ENCODE results near the gene FBXL7. TPM values are rescaled to one million over a fixed set of nuclear protein-coding genes. Genes with fewer than 3 reads are reported as not detected.

FBXL7 gene
- total RNA-seq, 1 donor from 2014 or later, result 30.4 TPM

DNA sequence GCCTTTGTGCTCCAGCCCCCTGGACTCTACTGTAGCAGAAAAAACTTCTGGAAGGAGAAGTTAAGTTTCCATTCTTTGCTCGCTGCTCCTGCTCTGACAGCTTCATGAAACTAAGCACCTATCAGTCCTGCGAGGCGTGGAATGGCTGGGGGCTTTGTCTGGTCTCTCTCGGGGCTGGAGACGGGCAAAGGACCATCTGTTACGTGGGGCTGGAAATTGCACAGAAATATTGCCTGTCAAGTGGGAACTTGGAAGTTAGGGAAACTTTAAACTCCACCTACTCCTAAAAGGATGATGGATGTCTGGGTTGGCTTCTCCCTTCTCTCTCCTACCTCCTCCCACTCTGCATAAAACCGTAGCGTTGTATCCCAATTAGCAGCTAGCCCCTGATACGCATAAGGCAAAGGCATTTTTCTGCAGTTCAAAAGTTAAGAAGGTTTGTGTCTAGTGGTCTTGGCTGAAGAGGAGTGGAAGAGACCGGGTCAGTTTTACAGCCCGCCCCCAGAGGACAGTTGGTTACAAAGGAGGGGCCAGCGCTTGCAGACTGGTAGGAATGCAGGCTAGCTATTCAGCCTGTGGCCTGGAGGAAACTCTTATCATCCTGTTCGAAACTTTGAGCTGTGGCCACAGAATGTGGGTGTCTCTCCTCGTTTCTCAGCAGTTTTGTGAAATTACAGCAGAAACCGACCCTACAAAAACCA lies 1.3 kb downstream of the FBXL7 start:
- DNase-seq (ENCODE audit: low spot score in 2 of 2), result peak in 1 of 2 donors; percentile 80
- Histone ChIP-seq H3K9me3 (no peaks in the 10 kb centered on the region), H3K27me3 (no peaks in the 10 kb centered on the region), H3K4me1 (peaks cover 3 to 18% of the 10 kb centered on the region in 2 donors), H3K36me3 (no peaks in the 10 kb centered on the region), H3K27ac (peak overlapping the region; percentile 85 to 94), H3K4me3 (peak overlapping the region; percentile 77 to 90)
- intact Hi-C loops (cut with DNase I), result loop anchor here (2.0 to 10.0 kb wide), 4 partner anchors 118 to 836 kb away; partner anchors contain the start of gene OTULIN
- TF ChIP-seq, protein P1, sequence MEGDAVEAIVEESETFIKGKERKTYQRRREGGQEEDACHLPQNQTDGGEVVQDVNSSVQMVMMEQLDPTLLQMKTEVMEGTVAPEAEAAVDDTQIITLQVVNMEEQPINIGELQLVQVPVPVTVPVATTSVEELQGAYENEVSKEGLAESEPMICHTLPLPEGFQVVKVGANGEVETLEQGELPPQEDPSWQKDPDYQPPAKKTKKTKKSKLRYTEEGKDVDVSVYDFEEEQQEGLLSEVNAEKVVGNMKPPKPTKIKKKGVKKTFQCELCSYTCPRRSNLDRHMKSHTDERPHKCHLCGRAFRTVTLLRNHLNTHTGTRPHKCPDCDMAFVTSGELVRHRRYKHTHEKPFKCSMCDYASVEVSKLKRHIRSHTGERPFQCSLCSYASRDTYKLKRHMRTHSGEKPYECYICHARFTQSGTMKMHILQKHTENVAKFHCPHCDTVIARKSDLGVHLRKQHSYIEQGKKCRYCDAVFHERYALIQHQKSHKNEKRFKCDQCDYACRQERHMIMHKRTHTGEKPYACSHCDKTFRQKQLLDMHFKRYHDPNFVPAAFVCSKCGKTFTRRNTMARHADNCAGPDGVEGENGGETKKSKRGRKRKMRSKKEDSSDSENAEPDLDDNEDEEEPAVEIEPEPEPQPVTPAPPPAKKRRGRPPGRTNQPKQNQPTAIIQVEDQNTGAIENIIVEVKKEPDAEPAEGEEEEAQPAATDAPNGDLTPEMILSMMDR (IDR thresholded peaks at IDR 0.05), result peak in 1 of 3 experiments; percentile 10

- Histone ChIP-seq H3K4me1 (peaks cover 3 to 18% of the 10 kb centered on the region in 2 donors), H3K36me3 (no peaks in the 10 kb centered on the region), H3K27ac (peak overlapping the region; percentile 85 to 94), H3K4me3 (peak overlapping the region; percentile 77 to 90), H3K27me3 (no peaks in the 10 kb centered on the region), H3K9me3 (no peaks in the 10 kb centered on the region)
- TF ChIP-seq, protein P1 (IDR thresholded peaks at IDR 0.05), result no peak
- DNase-seq (ENCODE audit: low spot score in 2 of 2), result no peak
- intact Hi-C loops (cut with DNase I), result loop anchor here (5.0 to 10.0 kb wide), 3 partner anchors 195 to 837 kb away; partner anchors contain the start of gene OTULIN
Measured at GRCh38 chr5:15502208-15502607, 2.2 kb downstream of the FBXL7 start.

DNA sequence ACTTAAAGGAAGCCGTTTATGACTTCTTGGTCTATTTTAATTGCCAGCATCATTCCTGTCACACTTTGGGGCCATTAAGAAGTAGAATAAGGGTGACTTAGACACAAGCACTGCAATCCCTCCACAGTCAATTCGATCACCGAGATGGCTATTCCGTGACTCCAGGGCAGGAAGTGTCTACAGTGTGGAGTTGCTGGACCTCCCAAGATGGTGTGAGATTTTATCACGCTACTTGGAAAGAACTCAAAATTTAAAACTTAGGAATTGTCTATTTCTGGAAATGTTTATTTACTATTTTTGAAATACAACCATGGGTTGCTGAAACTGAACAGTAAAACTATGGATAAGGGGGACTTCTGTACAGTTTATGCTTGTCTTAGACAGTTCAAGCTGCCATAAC lies 6.2 kb downstream of the FBXL7 start:
- Histone ChIP-seq H3K27me3 (no peaks in the 10 kb centered on the region), H3K4me3 (no peak overlapping the region), H3K9me3 (no peaks in the 10 kb centered on the region), H3K36me3 (no peaks in the 10 kb centered on the region), H3K27ac (no peak overlapping the region), H3K4me1 (peaks cover 3 to 31% of the 10 kb centered on the region in 2 donors)
- intact Hi-C loops (cut with DNase I), result loop anchor here (10.0 kb wide), 1 partner anchor 841 kb away; the partner anchor contains the start of gene OTULIN
- TF ChIP-seq, protein P1 (IDR thresholded peaks at IDR 0.05), result no peak
- DNase-seq (ENCODE audit: low spot score in 2 of 2), result no peak

GRCh38 chr5:15506897-15507296 lies 6.9 kb downstream of the FBXL7 start:
- TF ChIP-seq, protein P1 (IDR thresholded peaks at IDR 0.05), result no peak
- H3K27me3 ChIP-seq, result no peaks in the 10 kb centered on the region
- intact Hi-C loops (cut with DNase I), result loop anchor here (10.0 kb wide), 1 partner anchor 842 kb away; the partner anchor contains the start of gene OTULIN
- peaks cover 3 to 30% of the 10 kb centered on the region in 2 donors for H3K4me1 ChIP-seq
- H3K27ac ChIP-seq, result no peak overlapping the region
- H3K36me3 ChIP-seq, result no peaks in the 10 kb centered on the region
- no peak overlapping the region for H3K4me3 ChIP-seq
- H3K9me3 ChIP-seq, result no peaks in the 10 kb centered on the region
- DNase-seq (ENCODE audit: low spot score in 2 of 2), result no peak

- TF ChIP-seq, protein P1 (IDR thresholded peaks at IDR 0.05), result no peak
- H3K27ac ChIP-seq, result no peak overlapping the region
- intact Hi-C loops (cut with DNase I), result no loop called here
Measured at GRCh38 chr5:15510092-15510491, 10.1 kb downstream of the FBXL7 start.

More at GRCh38 chr5:15510092-15510491, 10.1 kb downstream of the FBXL7 start:
- Histone ChIP-seq H3K4me3 (no peak overlapping the region), H3K27me3 (no peaks in the 10 kb centered on the region), H3K4me1 (peaks cover 0 to 24% of the 10 kb centered on the region in 2 donors), H3K9me3 (no peaks in the 10 kb centered on the region), H3K36me3 (no peaks in the 10 kb centered on the region)
- DNase-seq (ENCODE audit: low spot score in 2 of 2), result no peak

Measured in ascending aorta (tissue), 2 donors.